ENCODE results near the gene ARHGEF7.

- TF ChIP-seq CTCF (IDR thresholded peaks at IDR 0.05) (no peak), POLR2A (IDR thresholded peaks at IDR 0.05) (no peak)
These were observed 205.1 kb downstream of the ARHGEF7 start, which contains the start of gene TEX29 for GRCh38 chr13:111319998-111320911.

All from vagina (tissue), 2 donors.